SH-SY5Y (cell line): ENCODE data around the gene LIN52.

Experiments used
- GATA2 ChIP-seq: IDR thresholded peaks from 2 replicates; pipeline ENCODE4 v1.6.1; 2011; ENCODE audit warnings: mild to moderate bottlenecking, low read depth, low read length
- GATA3 ChIP-seq: IDR thresholded peaks from 2 replicates; pipeline ENCODE4 v1.6.1; 2011; ENCODE audit warnings: low read depth, mild to moderate bottlenecking, low read length, moderate library complexity

GRCh38 chr14:74195623-74196022 lies 110.9 kb downstream of the LIN52 start:
- TF ChIP-seq GATA2, result no peak
- no peak for TF ChIP-seq GATA3
